ENCODE results near the gene CDKN1C. TPM values are rescaled to one million over a fixed set of nuclear protein-coding genes. Genes with fewer than 3 reads are reported as not detected.

The CDKN1C gene
- total and polyA plus RNA-seq, 2 donors, result 13.1 to 23.8 TPM

DNA sequence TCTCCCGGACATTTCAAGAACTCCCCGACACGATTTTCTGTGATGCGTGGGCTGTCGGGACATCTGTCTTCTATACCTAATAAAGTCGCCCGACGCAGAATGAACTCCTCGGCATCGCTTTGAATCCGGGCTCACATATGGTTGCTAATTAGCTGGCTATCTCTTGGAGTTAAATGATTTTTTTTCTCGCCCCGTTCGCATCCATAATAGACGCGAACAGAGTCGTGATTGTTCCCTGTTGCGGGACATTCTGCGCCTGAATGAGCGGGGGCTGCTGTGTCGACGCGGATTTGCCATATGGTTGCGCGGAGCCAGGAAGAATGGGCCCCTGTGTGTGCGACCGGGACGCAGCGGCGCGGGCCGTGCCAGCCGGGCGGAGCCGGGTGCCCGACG is 16.4 kb downstream of the CDKN1C start:
- 27% methylated on average over 37 of the region's 37 CpGs for WGBS
- no peak for DNase-seq (ENCODE audit: low read depth in 6 of 9, low spot score in 9 of 9)
- H3K4me1 ChIP-seq (ENCODE audit: control insufficient read depth in 2 of 2, insufficient read depth in 2 of 2, low read length in 2 of 2), result peaks cover 0 to 5% of the 10 kb centered on the region in 2 donors
- H3K9me3 ChIP-seq (ENCODE audit: control insufficient read depth in 2 of 2, insufficient read depth in 1 of 2, low read length in 1 of 2), result peaks cover 0 to 15% of the 10 kb centered on the region in 2 donors
- H3K36me3 ChIP-seq (ENCODE audit: control insufficient read depth in 2 of 2, insufficient read depth in 2 of 2, low read length in 1 of 2), result no peaks in the 10 kb centered on the region
- H3K27me3 ChIP-seq (ENCODE audit: control insufficient read depth in 2 of 2, insufficient read depth in 1 of 2, low read length in 1 of 2), result peaks cover 51 to 83% of the 10 kb centered on the region in 2 donors
- no peak overlapping the region for H3K4me3 ChIP-seq (ENCODE audit: low read length in 2 of 2)
- H3K27ac ChIP-seq (ENCODE audit: low read depth in 1 of 2, low read length in 1 of 2), result no peak overlapping the region

DNA sequence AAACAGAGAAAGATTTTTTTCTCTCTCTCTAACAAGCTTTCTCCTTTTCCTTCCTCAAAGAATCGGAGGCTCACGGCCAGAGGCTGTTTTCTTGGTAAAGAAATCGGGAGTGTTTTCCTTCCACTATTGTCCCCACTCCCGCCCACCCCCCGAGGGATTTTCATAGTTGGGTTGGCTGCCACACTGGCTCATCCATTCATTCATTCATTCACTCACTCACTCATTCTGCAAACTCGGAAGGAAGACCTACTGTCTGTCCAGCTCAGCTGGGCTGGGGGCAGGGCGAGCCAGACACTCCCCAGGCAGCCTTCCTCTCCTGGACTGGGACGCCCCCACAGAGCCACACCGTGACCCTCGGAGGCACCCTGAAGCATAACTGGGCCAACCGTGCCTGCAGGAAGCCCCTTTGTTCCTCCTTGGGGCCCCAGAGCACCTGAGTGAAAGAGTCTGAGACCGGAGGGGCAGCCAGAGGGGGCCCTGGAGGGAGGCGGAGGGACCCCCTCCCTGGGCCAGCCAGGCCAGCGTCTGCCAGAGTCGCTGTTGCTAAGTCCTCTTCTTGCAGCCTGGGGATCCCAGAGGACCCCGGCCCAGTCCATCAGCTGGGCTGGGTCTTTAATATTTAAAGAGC is 17.0 kb downstream of the CDKN1C start:
- 8% methylated on average over 16 of the region's 16 CpGs for WGBS
- DNase-seq (ENCODE audit: low read depth in 6 of 9, low spot score in 9 of 9), result no peak
- no peaks in the 10 kb centered on the region for H3K36me3 ChIP-seq (ENCODE audit: control insufficient read depth in 2 of 2, insufficient read depth in 2 of 2, low read length in 1 of 2)
- H3K27ac ChIP-seq (ENCODE audit: low read depth in 1 of 2, low read length in 1 of 2), result no peak overlapping the region
- peaks cover 53 to 88% of the 10 kb centered on the region in 2 donors for H3K27me3 ChIP-seq (ENCODE audit: control insufficient read depth in 2 of 2, insufficient read depth in 1 of 2, low read length in 1 of 2)
- H3K4me3 ChIP-seq (ENCODE audit: low read length in 2 of 2), result no peak overlapping the region
- peaks cover 0 to 16% of the 10 kb centered on the region in 2 donors for H3K9me3 ChIP-seq (ENCODE audit: control insufficient read depth in 2 of 2, insufficient read depth in 1 of 2, low read length in 1 of 2)
- H3K4me1 ChIP-seq (ENCODE audit: control insufficient read depth in 2 of 2, insufficient read depth in 2 of 2, low read length in 2 of 2), result peaks cover 0 to 5% of the 10 kb centered on the region in 2 donors

DNA sequence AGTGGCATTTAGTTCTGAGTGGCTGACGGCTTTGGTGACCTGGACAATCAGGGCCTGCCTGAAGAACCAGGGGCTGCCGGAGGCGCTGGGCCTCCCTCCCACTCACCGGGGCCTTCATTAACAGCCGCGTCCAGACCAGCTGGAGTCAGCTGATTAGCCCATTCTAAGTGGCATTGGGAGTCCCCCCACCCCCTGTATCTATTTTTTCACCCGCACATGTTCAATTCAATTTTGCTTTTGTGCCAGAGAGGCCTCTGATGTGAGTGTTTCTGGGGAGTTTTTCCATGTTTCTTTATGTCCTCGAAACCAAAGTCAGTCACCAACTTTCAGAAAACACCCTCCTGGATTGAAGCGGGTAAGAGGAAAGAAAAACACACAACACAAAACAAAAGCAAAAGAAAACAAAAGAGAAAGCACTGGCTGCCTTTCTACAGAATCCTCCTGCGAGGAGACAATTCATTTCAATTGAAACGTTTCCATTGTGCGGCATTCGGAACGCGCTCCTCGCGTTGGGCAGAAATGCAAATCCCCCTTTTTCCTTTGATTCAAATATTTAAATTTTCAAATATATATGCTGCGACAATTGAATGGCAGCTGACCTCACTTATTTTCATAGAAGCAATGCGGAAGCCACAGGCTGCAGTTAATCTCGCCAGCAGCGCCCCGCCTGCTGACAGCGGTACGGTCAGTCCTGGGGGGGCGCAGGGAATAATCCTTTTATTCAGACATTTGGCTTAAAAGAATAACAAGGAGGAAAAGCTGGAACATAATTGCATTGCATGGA is 17.7 kb downstream of the CDKN1C start:
- Histone ChIP-seq H3K36me3 (ENCODE audit: control insufficient read depth in 2 of 2, insufficient read depth in 2 of 2, low read length in 1 of 2) (no peaks in the 10 kb centered on the region), H3K27ac (ENCODE audit: low read depth in 1 of 2, low read length in 1 of 2) (no peak overlapping the region), H3K9me3 (ENCODE audit: control insufficient read depth in 2 of 2, insufficient read depth in 1 of 2, low read length in 1 of 2) (peaks cover 0 to 16% of the 10 kb centered on the region in 2 donors), H3K27me3 (ENCODE audit: control insufficient read depth in 2 of 2, insufficient read depth in 1 of 2, low read length in 1 of 2) (peaks cover 60 to 95% of the 10 kb centered on the region in 2 donors), H3K4me3 (ENCODE audit: low read length in 2 of 2) (no peak overlapping the region), H3K4me1 (ENCODE audit: control insufficient read depth in 2 of 2, insufficient read depth in 2 of 2, low read length in 2 of 2) (peaks cover 0 to 5% of the 10 kb centered on the region in 2 donors)
- 58% methylated on average over 25 of the region's 25 CpGs for WGBS
- no peak for DNase-seq (ENCODE audit: low read depth in 6 of 9, low spot score in 9 of 9)

DNA sequence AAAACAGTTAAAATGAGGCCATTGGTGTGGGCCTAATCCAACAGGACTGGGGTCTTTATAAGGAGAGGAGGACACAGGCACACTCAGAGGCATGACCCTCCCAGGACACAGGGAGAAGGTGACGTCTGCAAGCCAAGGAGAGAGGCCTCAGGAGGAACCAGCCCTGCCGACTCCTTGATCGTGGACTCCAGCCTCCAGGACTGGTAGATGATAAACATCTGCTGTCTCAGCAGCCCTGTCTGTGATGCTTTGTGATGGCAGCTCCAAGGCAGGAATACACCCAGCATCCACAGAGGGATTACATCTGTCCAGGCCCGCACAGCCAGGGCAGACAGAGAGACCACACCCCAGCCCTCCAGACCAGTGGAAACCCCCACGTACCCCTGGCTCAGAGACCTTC is 18.4 kb downstream of the CDKN1C start:
- peaks cover 0 to 16% of the 10 kb centered on the region in 2 donors for H3K9me3 ChIP-seq (ENCODE audit: control insufficient read depth in 2 of 2, insufficient read depth in 1 of 2, low read length in 1 of 2)
- H3K27ac ChIP-seq (ENCODE audit: low read depth in 1 of 2, low read length in 1 of 2), result no peak overlapping the region
- WGBS, result 95% methylated on average over 5 of the region's 5 CpGs
- H3K4me1 ChIP-seq (ENCODE audit: control insufficient read depth in 2 of 2, insufficient read depth in 2 of 2, low read length in 2 of 2), result peaks cover 0 to 5% of the 10 kb centered on the region in 2 donors
- H3K36me3 ChIP-seq (ENCODE audit: control insufficient read depth in 2 of 2, insufficient read depth in 2 of 2, low read length in 1 of 2), result no peaks in the 10 kb centered on the region
- DNase-seq (ENCODE audit: low read depth in 6 of 9, low spot score in 9 of 9), result no peak
- H3K27me3 ChIP-seq (ENCODE audit: control insufficient read depth in 2 of 2, insufficient read depth in 1 of 2, low read length in 1 of 2), result peaks cover 68 to 98% of the 10 kb centered on the region in 2 donors
- no peak overlapping the region for H3K4me3 ChIP-seq (ENCODE audit: low read length in 2 of 2)

DNA sequence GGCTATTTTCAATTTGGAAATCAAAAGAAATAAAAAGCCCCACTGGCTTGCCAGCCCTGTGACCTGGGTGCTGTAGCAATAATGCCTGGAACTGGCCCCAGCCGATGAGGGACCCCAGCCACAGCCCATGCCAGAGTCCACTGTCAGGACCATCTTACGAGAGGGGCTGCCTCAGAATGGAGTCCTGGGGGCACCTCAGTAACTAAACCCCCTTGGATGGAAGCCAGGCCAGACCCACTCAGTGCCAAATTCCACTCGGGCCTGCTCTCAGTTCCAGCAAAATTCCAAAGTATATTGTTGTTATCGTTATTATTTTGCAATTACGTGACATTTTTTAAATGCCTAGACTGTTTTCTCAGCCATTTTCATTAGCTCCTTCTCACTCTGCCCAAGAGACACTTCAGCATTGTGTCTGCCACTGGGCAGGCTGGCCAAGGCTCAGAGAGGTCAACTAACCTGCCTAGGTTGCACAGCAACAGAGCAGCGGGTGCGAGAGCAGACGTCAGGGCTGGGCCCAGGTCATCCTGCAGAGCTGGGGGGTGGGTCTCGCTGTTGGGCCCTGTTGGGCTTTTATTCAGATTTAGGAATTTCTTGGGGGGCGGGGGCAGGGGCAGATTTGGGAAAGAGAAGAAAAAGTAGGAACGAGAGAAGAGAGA is 19.5 kb downstream of the CDKN1C start:
- 97% methylated on average over 11 of the region's 11 CpGs for WGBS
- no peak for DNase-seq (ENCODE audit: low read depth in 6 of 9, low spot score in 9 of 9)

DNA sequence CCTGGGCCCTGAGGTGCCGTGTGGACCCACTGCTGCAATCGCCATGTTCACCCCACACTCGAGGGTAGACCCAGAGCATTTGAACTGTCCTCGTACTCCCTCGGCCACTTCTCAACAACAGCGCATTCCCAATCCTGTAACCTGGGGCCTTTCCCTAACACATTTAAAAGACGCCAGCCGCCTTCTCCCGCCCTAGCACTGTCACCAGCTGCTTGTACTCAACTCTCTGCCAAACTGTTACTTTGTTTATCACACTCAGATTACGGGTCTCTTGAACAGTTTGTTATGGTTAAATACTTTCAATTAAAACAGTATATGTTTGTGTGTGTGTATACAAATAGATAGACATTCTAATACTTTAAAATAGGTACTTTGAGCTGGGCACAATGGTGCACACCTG is 20.7 kb downstream of the CDKN1C start:
- Histone ChIP-seq H3K4me3 (ENCODE audit: low read length in 2 of 2) (no peak overlapping the region), H3K4me1 (ENCODE audit: control insufficient read depth in 2 of 2, insufficient read depth in 2 of 2, low read length in 2 of 2) (peaks cover 0 to 5% of the 10 kb centered on the region in 2 donors), H3K27me3 (ENCODE audit: control insufficient read depth in 2 of 2, insufficient read depth in 1 of 2, low read length in 1 of 2) (peaks cover 72 to 98% of the 10 kb centered on the region in 2 donors), H3K9me3 (ENCODE audit: control insufficient read depth in 2 of 2, insufficient read depth in 1 of 2, low read length in 1 of 2) (peaks cover 0 to 16% of the 10 kb centered on the region in 2 donors), H3K27ac (ENCODE audit: low read depth in 1 of 2, low read length in 1 of 2) (no peak overlapping the region), H3K36me3 (ENCODE audit: control insufficient read depth in 2 of 2, insufficient read depth in 2 of 2, low read length in 1 of 2) (no peaks in the 10 kb centered on the region)
- WGBS, result 97% methylated on average over 10 of the region's 10 CpGs
- DNase-seq (ENCODE audit: low read depth in 6 of 9, low spot score in 9 of 9), result no peak

More for the DNA sequence above, 19.5 kb downstream of the CDKN1C start:
- Histone ChIP-seq H3K4me1 (ENCODE audit: control insufficient read depth in 2 of 2, insufficient read depth in 2 of 2, low read length in 2 of 2) (peaks cover 0 to 5% of the 10 kb centered on the region in 2 donors), H3K27ac (ENCODE audit: low read depth in 1 of 2, low read length in 1 of 2) (no peak overlapping the region), H3K4me3 (ENCODE audit: low read length in 2 of 2) (no peak overlapping the region), H3K9me3 (ENCODE audit: control insufficient read depth in 2 of 2, insufficient read depth in 1 of 2, low read length in 1 of 2) (peaks cover 0 to 16% of the 10 kb centered on the region in 2 donors), H3K27me3 (ENCODE audit: control insufficient read depth in 2 of 2, insufficient read depth in 1 of 2, low read length in 1 of 2) (peaks cover 77 to 98% of the 10 kb centered on the region in 2 donors), H3K36me3 (ENCODE audit: control insufficient read depth in 2 of 2, insufficient read depth in 2 of 2, low read length in 1 of 2) (no peaks in the 10 kb centered on the region)

DNA sequence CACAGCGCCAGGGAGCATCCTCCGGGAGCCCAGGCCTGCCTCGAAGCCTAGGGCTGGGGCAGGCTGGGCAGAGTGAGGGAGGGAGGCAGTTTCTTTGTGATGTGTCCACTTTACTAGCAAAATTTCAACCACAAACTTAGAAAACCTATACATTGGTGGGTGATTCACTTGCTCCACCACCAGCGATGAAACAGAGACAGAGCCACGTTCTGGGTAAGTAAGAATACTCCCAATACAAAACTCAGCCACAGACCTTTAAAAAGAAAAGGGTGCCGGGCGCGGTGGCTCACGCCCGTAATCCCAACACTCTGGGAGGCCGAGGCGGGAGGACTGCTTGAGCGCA is 22.3 kb downstream of the CDKN1C start:
- DNase-seq (ENCODE audit: low read depth in 6 of 9, low spot score in 9 of 9), result no peak
- Histone ChIP-seq H3K4me3 (ENCODE audit: low read length in 2 of 2) (no peak overlapping the region), H3K36me3 (ENCODE audit: control insufficient read depth in 2 of 2, insufficient read depth in 2 of 2, low read length in 1 of 2) (no peaks in the 10 kb centered on the region), H3K4me1 (ENCODE audit: control insufficient read depth in 2 of 2, insufficient read depth in 2 of 2, low read length in 2 of 2) (no peaks in the 10 kb centered on the region), H3K9me3 (ENCODE audit: control insufficient read depth in 2 of 2, insufficient read depth in 1 of 2, low read length in 1 of 2) (peaks cover 0 to 11% of the 10 kb centered on the region in 2 donors), H3K27me3 (ENCODE audit: control insufficient read depth in 2 of 2, insufficient read depth in 1 of 2, low read length in 1 of 2) (peaks cover 56 to 91% of the 10 kb centered on the region in 2 donors), H3K27ac (ENCODE audit: low read depth in 1 of 2, low read length in 1 of 2) (no peak overlapping the region)
- 89% methylated on average over 13 of the region's 13 CpGs for WGBS

DNA sequence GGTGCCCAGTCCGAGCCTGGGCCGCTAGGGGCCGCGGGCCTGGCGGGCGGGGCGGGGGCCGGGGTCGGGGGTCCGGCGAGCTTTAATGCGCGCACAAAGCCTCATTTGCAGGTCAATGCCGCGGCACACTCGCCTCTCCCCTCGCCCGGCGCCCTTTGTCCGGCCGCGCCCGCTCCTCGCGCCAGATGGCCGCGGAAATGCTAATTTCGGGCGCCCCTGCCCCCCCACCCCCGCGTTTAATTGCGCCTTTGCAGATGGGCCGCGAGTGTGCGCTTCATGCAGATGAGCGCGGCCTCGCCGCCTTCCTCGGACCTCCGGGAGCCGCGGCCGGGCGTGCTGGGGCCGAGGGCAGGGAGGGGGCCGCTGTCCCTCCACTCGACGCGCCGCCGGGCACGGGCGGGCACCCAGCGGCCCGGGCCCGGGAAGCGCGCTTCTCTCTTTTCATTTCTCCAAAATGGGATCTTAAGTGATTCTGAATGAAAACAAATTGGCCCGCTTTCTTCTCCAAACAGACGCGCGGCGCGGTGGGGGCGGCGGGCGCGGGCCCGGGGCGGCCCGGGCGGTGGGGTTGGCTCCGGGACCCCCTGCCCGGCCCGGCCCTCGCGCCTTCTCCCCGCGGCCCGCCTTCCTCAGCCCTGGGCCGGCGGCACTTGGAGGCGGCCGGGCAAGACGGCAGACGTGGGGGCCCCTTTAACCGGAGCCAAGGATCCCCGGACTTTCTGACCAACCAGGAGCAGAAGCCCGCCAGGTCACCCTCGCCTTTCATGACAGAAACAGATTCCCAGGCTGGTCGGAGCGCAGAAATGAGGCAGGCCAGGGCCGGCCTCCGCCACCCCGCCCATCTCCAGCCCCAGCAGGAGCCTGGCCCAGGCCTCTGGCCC is 22.9 kb downstream of the CDKN1C start:
- H3K27ac ChIP-seq (ENCODE audit: low read depth in 1 of 2, low read length in 1 of 2), result no peak overlapping the region
- H3K9me3 ChIP-seq (ENCODE audit: control insufficient read depth in 2 of 2, insufficient read depth in 1 of 2, low read length in 1 of 2), result peaks cover 0 to 11% of the 10 kb centered on the region in 2 donors
- peaks cover 50 to 85% of the 10 kb centered on the region in 2 donors for H3K27me3 ChIP-seq (ENCODE audit: control insufficient read depth in 2 of 2, insufficient read depth in 1 of 2, low read length in 1 of 2)

More for the DNA sequence above, 22.9 kb downstream of the CDKN1C start:
- DNase-seq (ENCODE audit: low read depth in 6 of 9, low spot score in 9 of 9), result no peak
- WGBS, result 13% methylated on average over 96 of the region's 96 CpGs
- no peaks in the 10 kb centered on the region for H3K4me1 ChIP-seq (ENCODE audit: control insufficient read depth in 2 of 2, insufficient read depth in 2 of 2, low read length in 2 of 2)
- H3K36me3 ChIP-seq (ENCODE audit: control insufficient read depth in 2 of 2, insufficient read depth in 2 of 2, low read length in 1 of 2), result no peaks in the 10 kb centered on the region
- H3K4me3 ChIP-seq (ENCODE audit: low read length in 2 of 2), result no peak overlapping the region

Measured in thymus (tissue), 11 donors.